Adrenal gland (tissue), 5 donors: ENCODE results near the gene FGFRL1.

Source experiments
- CTCF ChIP-seq, 6 experiments: fragments of 450-650 bp in 4 of 6; fragments of 200-600 bp in 2 of 6; sonication (generic) in 1 of 6; IDR thresholded peaks; 1 replicate in 5 of 6; 2 replicates in 1 of 6; pipeline versions ENCODE4 v1.5.1 to v1.8.0; 2016 to 2021; ENCODE audit warnings: antibody characterized with exemption in 6 of 6, mild to moderate bottlenecking in 2 of 6, moderate library complexity in 1 of 6
- POLR2A ChIP-seq, 2 donors: fragments of 450-650 bp; IDR thresholded peaks; one replicate each; pipeline ENCODE4 v1.6.1; 2017; ENCODE audit warnings: antibody characterized with exemption in 2 of 2, mild to moderate bottlenecking in 2 of 2, moderate library complexity in 1 of 2
- donor health status: DM: no; HTN: no; CAD: no.

GRCh38 chr4:1043651-1044468, 32.4 kb downstream of the FGFRL1 start:
- TF ChIP-seq CTCF (IDR thresholded peaks at IDR 0.05) (no peak), POLR2A (IDR thresholded peaks at IDR 0.05) (no peak)
